PC-9 (cell line): ENCODE measurements around the gene OR6C6. TPM values are rescaled to one million over a fixed set of nuclear protein-coding genes. Genes with fewer than 3 reads are reported as not detected.

Experiments used
- BruUV-seq: library from RNA; stranded (reverse); fragments of 400-500 nt; replicated peaks from 2 replicates; lab custom pipeline; 2021; lab: Mats Ljungman, UMichigan
- CTCF ChIA-PET: fragments of 300-600 bp; sonication (Branson Sonifier 250); formaldehyde crosslinking; loops from one replicate; lab custom pipeline; 2022; ENCODE audit warnings: antibody characterized with exemption; lab: Charles Lee
- POLR2A ChIA-PET: fragments of 300-600 bp; sonication (Branson Sonifier 250); formaldehyde crosslinking; loops from one replicate; lab custom pipeline; 2022; ENCODE audit warnings: antibody characterized with exemption; ENCODE audit not compliant: unreplicated experiment; lab: Charles Lee
- DNase-seq, 2 experiments: peaks; one replicate each; pipeline versions ENCODE4 v3.0.0 to v3.0.0-alpha.2; 2015 to 2022; ENCODE audit warnings: mixed read lengths in 1 of 2
- H2AFZ ChIP-seq: fragments of 200-600 bp; sonication (generic); 2 replicates; pipeline ENCODE4 v1.8.1; 2017; ENCODE audit warnings: antibody characterized with exemption
- H3F3A ChIP-seq: fragments of 200-600 bp; sonication (generic); 2 replicates; pipeline ENCODE4 v1.8.1; 2017; ENCODE audit warnings: antibody characterized with exemption, mild to moderate bottlenecking, low read depth; ENCODE audit not compliant: insufficient read depth
- H3K27ac ChIP-seq: fragments of 200-600 bp; sonication (generic); 2 replicates; pipeline ENCODE4 v1.6.1; 2016; ENCODE audit warnings: mixed run types
- H3K27me3 ChIP-seq: fragments of 200-600 bp; sonication (generic); 2 replicates; pipeline ENCODE4 v1.6.1; 2016; ENCODE audit warnings: low read depth, mixed run types; ENCODE audit not compliant: insufficient read depth
- H3K36me3 ChIP-seq: fragments of 200-600 bp; sonication (generic); 2 replicates; pipeline ENCODE4 v1.6.1; 2016; ENCODE audit warnings: low read depth, mixed run types
- H3K4me1 ChIP-seq: fragments of 200-600 bp; sonication (generic); replicated peaks from 2 replicates; pipeline ENCODE4 v1.6.1; 2016; ENCODE audit warnings: mixed run types; ENCODE audit not compliant: insufficient read depth
- H3K4me2 ChIP-seq: fragments of 200-600 bp; sonication (generic); 2 replicates; pipeline ENCODE4 v1.6.1; 2017; ENCODE audit warnings: mixed run types
- H3K4me3 ChIP-seq: fragments of 200-600 bp; sonication (generic); 2 replicates; pipeline ENCODE4 v1.6.1; 2016; ENCODE audit warnings: mixed run types
- H3K79me2 ChIP-seq: fragments of 200-600 bp; sonication (generic); 2 replicates; pipeline ENCODE4 v1.6.1; 2017; ENCODE audit warnings: low read depth, mixed run types
- H3K9me2 ChIP-seq: fragments of 200-600 bp; sonication (generic); 2 replicates; pipeline ENCODE4 v1.8.1; 2017; ENCODE audit warnings: mild to moderate bottlenecking; ENCODE audit not compliant: insufficient read depth
- H3K9me3 ChIP-seq: fragments of 200-600 bp; sonication (generic); 2 replicates; pipeline ENCODE4 v1.8.1; 2016; ENCODE audit warnings: low read depth; ENCODE audit not compliant: insufficient read depth
- H4K20me1 ChIP-seq: fragments of 200-600 bp; sonication (generic); 2 replicates; pipeline ENCODE4 v1.8.1; 2017; ENCODE audit not compliant: insufficient read depth
- CTCF ChIP-seq: fragments of 200-600 bp; sonication (generic); conservative IDR thresholded peaks from 2 replicates; pipeline ENCODE4 v1.6.1; 2017; ENCODE audit warnings: mixed run types, antibody characterized with exemption, mild to moderate bottlenecking, moderate library complexity
- EZH2 ChIP-seq: fragments of 200-600 bp; sonication (generic); IDR thresholded peaks from 2 replicates; pipeline ENCODE4 v1.8.0; 2017; ENCODE audit warnings: antibody characterized with exemption, low read depth
- intact Hi-C: fragments of 100-400 bp; cut with micrococcal nuclease; formaldehyde crosslinking; loops from one replicate; pipeline ENCODE4 v1.10.0; 2022; ENCODE audit not compliant: unreplicated experiment
- total RNA-seq: library from RNA; stranded (reverse); gene quantifications from 2 replicates; pipeline ENCODE4 v1.2.3, GENCODE V29; 2021

OR6C6 gene
- total RNA-seq, 1 experiment from 2014 or later, result not detected

GRCh38 chr12:55253281-55253680, 43.1 kb downstream of the OR6C6 start:
- no peaks in the 10 kb centered on the region for H3K9me2 ChIP-seq
- no peaks in the 10 kb centered on the region for H3K27me3 ChIP-seq
- ChIA-PET POLR2A (no interaction called here), CTCF (no interaction called here)
- no peaks in the 10 kb centered on the region for H3K4me1 ChIP-seq
- intact Hi-C loops, result no loop called here
- H2AFZ ChIP-seq, result no peak overlapping the region
- H3F3A ChIP-seq, result no peaks in the 10 kb centered on the region
- H3K36me3 ChIP-seq, result no peaks in the 10 kb centered on the region
- no peak overlapping the region for H3K27ac ChIP-seq
- H3K79me2 ChIP-seq, result no peaks in the 10 kb centered on the region
- no TSS peak for BruUV-seq
- no peak overlapping the region for H3K4me3 ChIP-seq
- H3K4me2 ChIP-seq, result no peak overlapping the region
- DNase-seq, result no peak
- no peaks in the 10 kb centered on the region for H4K20me1 ChIP-seq
- no peak for TF ChIP-seq CTCF
- no peak for TF ChIP-seq EZH2
- no peaks in the 10 kb centered on the region for H3K9me3 ChIP-seq

GRCh38 chr12:55250944-55251343, 45.4 kb downstream of the OR6C6 start:
- no peak overlapping the region for H2AFZ ChIP-seq
- H3K79me2 ChIP-seq, result no peaks in the 10 kb centered on the region
- H3K4me3 ChIP-seq, result no peak overlapping the region
- no peak overlapping the region for H3K4me2 ChIP-seq
- H3F3A ChIP-seq, result no peaks in the 10 kb centered on the region
- no peaks in the 10 kb centered on the region for H3K27me3 ChIP-seq
- no peak overlapping the region for H3K27ac ChIP-seq
- ChIA-PET CTCF (no interaction called here), POLR2A (no interaction called here)
- H3K9me3 ChIP-seq, result no peaks in the 10 kb centered on the region
- intact Hi-C loops, result no loop called here
- H3K9me2 ChIP-seq, result no peaks in the 10 kb centered on the region
- BruUV-seq, result no TSS peak
- no peak for DNase-seq
- TF ChIP-seq EZH2 (no peak), CTCF (no peak)
- H4K20me1 ChIP-seq, result no peaks in the 10 kb centered on the region
- H3K36me3 ChIP-seq, result no peaks in the 10 kb centered on the region
- no peaks in the 10 kb centered on the region for H3K4me1 ChIP-seq

- no peak overlapping the region for H2AFZ ChIP-seq
- no peaks in the 10 kb centered on the region for H4K20me1 ChIP-seq
- no peaks in the 10 kb centered on the region for H3K79me2 ChIP-seq
- no peak overlapping the region for H3K27ac ChIP-seq
- ChIA-PET POLR2A (no interaction called here), CTCF (no interaction called here)
- H3K4me1 ChIP-seq, result no peaks in the 10 kb centered on the region
- H3K27me3 ChIP-seq, result peaks cover 6% of the 10 kb centered on the region; the same call in 1 of the 2 replicates
- H3F3A ChIP-seq, result no peaks in the 10 kb centered on the region
- no peak for DNase-seq
- H3K9me2 ChIP-seq, result no peaks in the 10 kb centered on the region
- H3K4me3 ChIP-seq, result no peak overlapping the region
- no peak overlapping the region for H3K4me2 ChIP-seq
- no peaks in the 10 kb centered on the region for H3K9me3 ChIP-seq
- no peak for TF ChIP-seq EZH2
- no peak for TF ChIP-seq CTCF
- no TSS peak for BruUV-seq
- intact Hi-C loops, result no loop called here
- no peaks in the 10 kb centered on the region for H3K36me3 ChIP-seq
Measured at GRCh38 chr12:55246159-55246558, 50.2 kb downstream of the OR6C6 start.
